SK-N-SH (cell line): ENCODE measurements around the gene TTLL6.

Experiments used
- CHD2 ChIP-seq: fragments of 150-350 bp; IDR thresholded peaks from 2 replicates; pipeline ENCODE4 v1.6.1; 2018; ENCODE audit warnings: low read length; ENCODE audit not compliant: partially characterized antibody
- EP300 ChIP-seq, 2 experiments: IDR thresholded peaks; 2 replicates each; pipeline versions ENCODE4 v1.4.0 to v1.6.1; 2012; ENCODE audit warnings: borderline replicate concordance in 1 of 2, low read depth in 1 of 2, low read length in 1 of 2
- GATA2 ChIP-seq: sonication (generic); formaldehyde crosslinking; IDR thresholded peaks from 2 replicates; pipeline ENCODE4 v1.5.0; 2020; ENCODE audit warnings: mild to moderate bottlenecking, missing genetic modification reagents
- JUND ChIP-seq: IDR thresholded peaks from 2 replicates; pipeline ENCODE4 v1.4.0; 2012
- MEF2A ChIP-seq: IDR thresholded peaks from 2 replicates; pipeline ENCODE4 v1.4.0; 2012; ENCODE audit warnings: low read depth, borderline replicate concordance
- PBX3 ChIP-seq: IDR thresholded peaks from 2 replicates; pipeline ENCODE4; 2012
- POLR2AphosphoS5 ChIP-seq: IDR thresholded peaks from 2 replicates; pipeline ENCODE4 v1.6.1; 2012; ENCODE audit warnings: low read depth, low read length
- RAD21 ChIP-seq: IDR thresholded peaks from 2 replicates; pipeline ENCODE4 v1.6.1; 2012; ENCODE audit warnings: mild to moderate bottlenecking, low read length
- SMC3 ChIP-seq: IDR thresholded peaks from 2 replicates; pipeline ENCODE4 v1.6.1; 2012; ENCODE audit warnings: low read depth, low read length, improper control_type of control experiment
- TAF1 ChIP-seq: IDR thresholded peaks from 2 replicates; pipeline ENCODE4 v1.6.1; 2012; ENCODE audit warnings: low read depth, mild to moderate bottlenecking, low read length, moderate library complexity, borderline replicate concordance
- YY1 ChIP-seq: IDR thresholded peaks from 2 replicates; pipeline ENCODE4 v1.4.0; 2012; ENCODE audit warnings: low read depth, mild to moderate bottlenecking
- TF ChIP-seq, protein P1 (sequence below): fragments of 200-600 bp; sonication (generic); IDR thresholded peaks from 2 replicates; pipeline ENCODE4 v1.6.1; 2017; ENCODE audit warnings: antibody characterized with exemption, mild to moderate bottlenecking, moderate library complexity
- TF ChIP-seq, protein P2 (sequence below): fragments of 150-350 bp; IDR thresholded peaks from 2 replicates; pipeline ENCODE4 v1.6.1; 2016; ENCODE audit warnings: mild to moderate bottlenecking, low read depth, low read length

DNA sequence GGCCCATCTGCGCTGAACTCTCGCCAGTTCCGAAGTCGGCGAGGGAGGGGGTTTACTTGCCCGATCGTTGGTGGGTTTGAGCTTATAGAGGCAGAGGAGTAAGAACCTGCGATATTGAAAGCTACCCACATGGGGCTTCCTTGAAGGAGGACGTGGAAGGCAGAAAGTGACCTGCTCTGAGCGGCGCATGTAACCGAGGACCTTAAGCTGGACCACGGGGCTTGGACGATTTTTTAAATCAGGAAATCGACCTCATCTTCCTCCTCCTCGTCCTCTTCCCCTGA lies 92.1 kb downstream of the TTLL6 start:
- no peak for TF ChIP-seq PBX3
- TF ChIP-seq TAF1, result no peak
- no peak for TF ChIP-seq MEF2A
- no peak for TF ChIP-seq POLR2AphosphoS5
- TF ChIP-seq, protein P1, sequence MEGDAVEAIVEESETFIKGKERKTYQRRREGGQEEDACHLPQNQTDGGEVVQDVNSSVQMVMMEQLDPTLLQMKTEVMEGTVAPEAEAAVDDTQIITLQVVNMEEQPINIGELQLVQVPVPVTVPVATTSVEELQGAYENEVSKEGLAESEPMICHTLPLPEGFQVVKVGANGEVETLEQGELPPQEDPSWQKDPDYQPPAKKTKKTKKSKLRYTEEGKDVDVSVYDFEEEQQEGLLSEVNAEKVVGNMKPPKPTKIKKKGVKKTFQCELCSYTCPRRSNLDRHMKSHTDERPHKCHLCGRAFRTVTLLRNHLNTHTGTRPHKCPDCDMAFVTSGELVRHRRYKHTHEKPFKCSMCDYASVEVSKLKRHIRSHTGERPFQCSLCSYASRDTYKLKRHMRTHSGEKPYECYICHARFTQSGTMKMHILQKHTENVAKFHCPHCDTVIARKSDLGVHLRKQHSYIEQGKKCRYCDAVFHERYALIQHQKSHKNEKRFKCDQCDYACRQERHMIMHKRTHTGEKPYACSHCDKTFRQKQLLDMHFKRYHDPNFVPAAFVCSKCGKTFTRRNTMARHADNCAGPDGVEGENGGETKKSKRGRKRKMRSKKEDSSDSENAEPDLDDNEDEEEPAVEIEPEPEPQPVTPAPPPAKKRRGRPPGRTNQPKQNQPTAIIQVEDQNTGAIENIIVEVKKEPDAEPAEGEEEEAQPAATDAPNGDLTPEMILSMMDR, result no peak
- TF ChIP-seq JUND, result no peak
- TF ChIP-seq, protein P2, sequence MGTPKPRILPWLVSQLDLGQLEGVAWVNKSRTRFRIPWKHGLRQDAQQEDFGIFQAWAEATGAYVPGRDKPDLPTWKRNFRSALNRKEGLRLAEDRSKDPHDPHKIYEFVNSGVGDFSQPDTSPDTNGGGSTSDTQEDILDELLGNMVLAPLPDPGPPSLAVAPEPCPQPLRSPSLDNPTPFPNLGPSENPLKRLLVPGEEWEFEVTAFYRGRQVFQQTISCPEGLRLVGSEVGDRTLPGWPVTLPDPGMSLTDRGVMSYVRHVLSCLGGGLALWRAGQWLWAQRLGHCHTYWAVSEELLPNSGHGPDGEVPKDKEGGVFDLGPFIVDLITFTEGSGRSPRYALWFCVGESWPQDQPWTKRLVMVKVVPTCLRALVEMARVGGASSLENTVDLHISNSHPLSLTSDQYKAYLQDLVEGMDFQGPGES, result no peak
- TF ChIP-seq YY1, result no peak
- TF ChIP-seq SMC3, result no peak
- no peak for TF ChIP-seq RAD21
- TF ChIP-seq GATA2 (CRISPR knock-in tag), result no peak
- no peak for TF ChIP-seq CHD2
- no peak for TF ChIP-seq EP300 (IDR thresholded peaks at IDR 0.05; ENCODE audit: borderline replicate concordance in 1 of 2, low read depth in 1 of 2, low read length in 1 of 2)
